T1000 (cell line): Measurements from ENCODE around the gene PDCD2L.
"Not testable (repeated sequence)": the region's sequence is repeated elsewhere in the genome, so short reads cannot be mapped to it uniquely, and the experiment has no call there.

ENCODE experiments used
- DNase-seq: peaks from one replicate; lab custom pipeline; 2025; ENCODE audit warnings: mixed read lengths; lab: John Stamatoyannopoulos, UW

The PDCD2L gene

DNA sequence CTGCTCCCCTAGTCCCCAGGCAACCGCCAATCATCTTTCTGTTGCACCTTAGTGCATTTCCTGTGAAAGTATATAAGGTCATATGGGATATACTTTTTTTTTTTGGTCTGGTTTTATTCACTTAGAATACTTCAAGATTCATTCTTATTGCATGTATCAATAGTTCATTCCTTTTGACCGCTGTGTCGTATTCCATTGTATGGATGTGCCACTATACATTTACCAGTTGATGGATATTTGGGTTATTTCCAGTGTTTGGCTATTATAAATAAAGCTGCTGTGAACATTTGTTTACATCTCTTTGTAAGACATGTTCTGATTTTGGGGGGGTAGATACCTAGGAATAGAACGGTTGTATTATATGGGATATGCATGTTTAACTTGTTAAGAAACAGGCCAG lies 14.1 kb downstream of the PDCD2L start:
- DNase-seq = no peak

DNA sequence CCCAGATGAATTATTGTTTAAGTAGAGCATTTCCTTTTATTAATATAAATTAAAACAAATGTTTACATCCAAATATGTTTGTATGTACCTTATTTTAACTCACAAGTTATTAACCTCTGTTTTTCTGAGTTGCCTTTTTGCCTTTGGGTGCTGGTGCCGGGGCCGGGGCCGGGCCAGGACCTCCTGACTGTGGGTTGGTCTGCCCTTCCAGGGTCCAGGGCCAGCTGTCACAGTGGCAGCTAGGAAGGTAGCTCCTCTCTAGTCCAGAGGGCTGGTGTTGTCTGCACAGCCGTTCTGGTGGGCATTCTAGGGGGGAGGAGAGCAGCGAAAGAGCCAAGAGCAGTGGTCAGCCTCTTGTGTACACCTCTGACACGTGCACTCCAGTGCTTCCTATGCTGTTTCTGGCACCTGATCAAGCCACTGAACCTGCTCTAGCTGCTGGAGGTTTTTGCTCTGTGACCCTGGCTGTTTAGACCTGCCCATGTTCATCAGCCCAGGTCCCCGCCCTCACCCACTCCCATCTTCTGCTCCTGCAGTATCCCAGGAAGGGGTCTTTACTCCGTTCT lies 22.0 kb downstream of the PDCD2L start:
- no peak for DNase-seq

DNA sequence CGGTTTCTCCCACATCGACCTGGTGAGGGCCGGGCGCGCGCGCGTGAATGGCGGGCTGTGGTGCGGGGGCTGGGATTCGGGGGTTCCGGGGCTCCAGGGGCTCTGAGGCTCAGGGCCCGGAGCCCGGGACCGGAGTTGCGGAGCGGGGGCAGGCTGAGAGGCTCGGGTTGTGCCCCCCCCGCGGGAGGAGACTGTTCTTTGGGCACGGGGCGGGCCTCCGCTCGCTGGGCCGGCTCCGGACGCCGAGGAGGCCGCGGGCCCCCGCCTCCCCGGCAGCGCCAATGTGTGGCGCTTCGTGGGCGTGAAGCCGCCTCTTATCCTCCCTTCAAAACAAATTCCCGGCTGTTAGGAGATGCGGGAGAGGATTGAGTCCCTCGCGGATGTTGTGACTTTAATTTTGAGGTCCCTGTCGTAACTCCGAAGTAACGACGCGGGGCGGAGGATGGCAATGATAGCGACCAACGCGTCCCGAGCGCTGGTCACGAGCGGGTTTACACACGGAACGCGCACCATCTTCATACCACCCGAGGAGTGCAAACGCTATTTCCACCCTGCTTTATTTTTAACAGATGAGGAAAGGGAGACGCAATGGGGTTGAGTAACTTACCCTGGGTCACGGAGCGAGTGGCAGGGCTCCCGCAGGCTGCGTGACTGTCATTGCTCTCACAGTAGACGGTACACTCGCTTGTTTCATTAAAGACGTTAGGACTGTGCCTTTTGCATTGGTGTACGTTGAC lies 24.5 kb downstream of the PDCD2L start:
- no peak for DNase-seq

DNA sequence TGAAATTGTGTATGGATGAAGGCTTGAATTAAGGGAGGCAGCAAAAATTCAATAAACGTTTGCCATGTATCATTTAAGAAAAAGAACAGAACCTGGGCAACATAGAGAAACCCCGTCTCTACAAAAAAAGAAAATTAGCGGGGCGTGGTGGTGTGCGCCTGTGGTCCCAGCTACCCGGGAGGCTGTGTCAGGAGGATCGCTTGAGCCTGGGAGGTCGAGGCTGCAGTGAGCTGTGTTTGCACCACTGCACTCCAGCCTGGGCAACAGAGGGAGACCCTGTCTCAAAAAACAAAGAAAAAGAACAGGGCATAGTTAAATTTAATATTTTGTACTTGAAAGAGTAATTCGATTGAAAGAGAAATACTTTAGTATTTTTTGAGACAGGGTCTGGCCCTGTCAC lies 25.4 kb downstream of the PDCD2L start:
- no peak for DNase-seq

DNA sequence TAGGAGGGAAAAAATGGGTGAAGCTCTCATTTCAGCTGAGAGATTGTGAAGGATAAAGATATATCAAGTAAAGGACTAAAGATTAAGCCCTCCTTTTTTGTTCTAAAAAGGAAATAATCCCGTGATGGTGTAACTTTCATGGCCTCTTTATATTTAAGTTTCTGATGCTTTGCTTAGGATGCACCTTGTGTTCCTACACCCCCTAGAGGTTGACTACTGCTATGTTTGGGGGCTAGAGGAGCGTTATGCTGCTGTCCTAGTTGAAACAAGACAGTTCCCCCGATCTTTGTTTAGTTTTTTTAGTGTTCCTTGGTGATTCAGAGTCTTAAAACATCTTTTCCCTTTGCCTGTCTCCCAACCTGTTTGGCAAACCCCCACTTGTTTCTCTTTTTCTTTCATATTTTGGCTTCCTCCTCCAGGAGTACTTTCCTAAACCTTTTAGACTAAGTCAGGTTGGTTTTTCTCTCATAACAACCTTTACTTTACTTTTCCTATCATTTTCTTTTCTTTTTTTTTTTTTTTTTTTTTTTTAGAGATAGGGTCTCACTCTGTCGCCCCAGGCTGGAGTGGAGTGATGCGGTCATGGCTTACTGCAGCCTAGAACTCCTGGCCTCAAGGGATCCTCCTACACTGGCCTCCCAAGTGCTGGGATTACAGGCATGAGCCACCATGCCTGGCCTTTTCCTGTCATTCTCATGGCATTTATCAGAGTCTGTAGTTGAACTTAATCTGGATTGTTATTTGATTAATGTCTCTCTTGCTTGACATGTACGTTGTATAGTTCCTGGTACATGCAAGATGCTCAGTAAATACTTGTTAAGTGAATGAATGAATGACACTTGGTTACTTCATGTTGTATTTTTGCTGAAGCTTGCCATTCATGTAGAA lies 26.8 kb downstream of the PDCD2L start:
- no peak for DNase-seq

DNA sequence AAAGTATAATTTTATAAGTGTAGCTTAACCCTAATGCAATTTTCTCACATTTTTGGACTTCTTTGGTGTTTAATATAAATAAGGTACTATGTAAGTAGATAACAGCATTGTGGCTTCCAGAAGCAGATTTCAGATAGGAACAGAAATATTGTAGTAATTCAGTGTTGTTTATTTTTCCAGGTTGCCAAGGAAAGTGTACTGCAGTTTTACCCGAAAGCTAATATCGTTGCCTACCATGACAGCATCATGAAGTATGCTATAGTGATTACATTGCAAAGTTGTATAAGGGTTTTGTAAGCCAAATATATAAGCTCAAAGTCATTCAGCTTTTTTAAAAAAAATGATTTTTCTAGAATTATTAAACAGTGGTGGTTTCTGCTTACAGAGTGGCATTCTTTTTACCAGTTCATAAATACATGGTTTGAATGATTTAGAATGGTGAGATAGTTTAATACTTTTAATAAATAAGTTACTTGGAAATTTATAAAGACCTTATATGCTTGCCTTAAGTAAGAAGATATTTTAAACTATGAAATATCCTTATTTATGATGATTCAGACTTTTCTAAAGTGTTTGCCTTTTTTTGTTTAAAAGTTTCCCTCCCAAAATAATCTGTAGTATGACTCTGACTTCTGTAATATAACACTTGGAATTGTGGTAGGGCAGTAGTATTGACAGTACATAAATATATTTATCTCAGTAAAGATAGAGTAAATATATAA lies 27.6 kb downstream of the PDCD2L start:
- DNase-seq = no peak

DNA sequence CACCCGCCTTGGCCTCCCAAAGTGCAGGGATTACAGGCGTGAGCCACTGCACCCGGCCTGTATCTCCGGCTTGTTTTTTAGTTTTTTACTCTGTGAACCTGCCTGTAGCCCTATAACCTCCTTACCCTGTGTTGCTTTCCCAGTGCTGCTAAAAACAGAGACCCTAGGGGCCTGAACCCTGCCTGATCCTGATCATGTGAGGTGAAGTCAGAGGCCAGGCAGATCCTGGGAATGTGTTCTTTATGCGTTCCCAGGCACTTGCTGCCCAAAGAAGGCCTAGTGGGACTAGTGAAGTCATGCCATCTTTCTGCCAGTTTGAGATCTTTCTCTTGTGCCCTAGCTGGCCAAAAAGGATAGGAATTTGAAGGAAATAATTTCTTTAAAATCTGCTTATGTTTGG lies 28.6 kb downstream of the PDCD2L start:
- DNase-seq = no peak

DNA sequence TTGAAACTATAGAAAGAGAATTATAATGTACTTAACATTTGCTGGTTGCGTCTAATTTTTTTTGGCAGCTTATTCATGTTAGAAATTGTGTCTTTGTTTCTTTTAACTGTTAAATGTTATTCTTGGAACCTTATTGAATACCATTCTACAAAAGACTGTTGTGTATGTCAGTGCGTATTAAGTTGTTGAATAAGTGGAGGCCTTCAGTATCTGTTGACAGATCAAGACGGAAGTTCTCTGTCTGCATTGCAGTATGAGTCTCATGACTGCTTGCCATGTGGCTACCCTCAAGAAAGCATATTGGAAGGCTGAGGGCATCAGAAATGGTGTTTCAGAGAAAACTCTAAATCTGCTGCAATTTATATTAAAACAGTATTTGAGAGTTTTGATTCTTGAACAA lies 32.5 kb downstream of the PDCD2L start:
- DNase-seq = no peak

DNA sequence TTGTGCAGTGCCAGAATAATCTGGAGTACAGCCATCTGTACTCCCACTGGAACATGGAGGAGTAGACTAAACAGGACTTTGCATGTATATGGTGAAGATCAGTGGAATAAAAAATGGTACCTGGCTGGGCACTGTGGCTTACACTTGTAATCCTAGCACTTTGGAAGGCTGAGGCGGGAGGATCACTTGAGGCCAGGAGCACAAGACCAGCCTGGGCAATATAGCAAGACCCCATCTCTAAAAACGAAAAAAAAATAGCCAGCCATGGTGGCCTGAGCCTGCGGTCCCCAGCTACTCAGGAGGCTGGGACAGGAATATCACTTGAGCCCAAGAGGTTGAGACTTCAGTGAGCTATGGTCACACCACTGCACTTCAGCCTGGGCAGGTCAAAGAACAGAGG lies 44.0 kb downstream of the PDCD2L start:
- no peak for DNase-seq

DNA sequence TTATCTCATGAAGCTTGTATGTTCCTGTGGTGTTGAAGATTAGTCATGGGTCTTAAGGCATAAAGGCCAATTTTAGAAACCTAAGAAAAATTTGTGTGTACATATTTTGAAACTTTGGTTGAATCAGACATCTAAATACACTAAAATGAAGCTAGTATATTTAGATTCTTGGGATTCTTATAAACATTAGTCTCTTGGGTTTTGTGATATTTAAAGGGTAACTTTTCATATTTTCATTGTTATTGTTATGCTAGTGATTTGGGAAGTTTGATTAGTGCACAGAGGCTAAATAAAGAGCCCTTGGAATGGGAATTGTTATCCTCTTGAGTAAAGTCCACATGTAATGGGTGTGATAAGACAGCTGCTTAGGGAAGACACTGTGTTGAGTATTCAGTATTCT lies 48.5 kb downstream of the PDCD2L start:
- DNase-seq = no peak

DNA sequence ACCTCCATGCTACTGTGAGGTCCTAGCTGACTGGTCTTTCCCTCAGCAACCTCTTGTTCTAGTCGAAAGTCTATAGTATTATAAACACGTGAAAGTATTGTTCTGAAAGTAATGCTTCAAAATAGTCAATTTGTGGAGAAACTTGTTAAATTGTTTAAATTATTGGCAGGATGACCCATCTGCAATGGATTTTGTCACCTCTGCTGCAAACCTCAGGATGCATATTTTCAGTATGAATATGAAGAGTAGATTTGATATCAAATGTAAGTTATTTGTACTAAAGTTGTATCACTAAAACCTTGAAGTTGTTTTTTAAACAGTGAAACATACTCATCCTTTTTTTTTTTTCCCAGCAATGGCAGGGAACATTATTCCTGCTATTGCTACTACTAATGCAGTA lies 49.9 kb downstream of the PDCD2L start:
- DNase-seq = no peak

DNA sequence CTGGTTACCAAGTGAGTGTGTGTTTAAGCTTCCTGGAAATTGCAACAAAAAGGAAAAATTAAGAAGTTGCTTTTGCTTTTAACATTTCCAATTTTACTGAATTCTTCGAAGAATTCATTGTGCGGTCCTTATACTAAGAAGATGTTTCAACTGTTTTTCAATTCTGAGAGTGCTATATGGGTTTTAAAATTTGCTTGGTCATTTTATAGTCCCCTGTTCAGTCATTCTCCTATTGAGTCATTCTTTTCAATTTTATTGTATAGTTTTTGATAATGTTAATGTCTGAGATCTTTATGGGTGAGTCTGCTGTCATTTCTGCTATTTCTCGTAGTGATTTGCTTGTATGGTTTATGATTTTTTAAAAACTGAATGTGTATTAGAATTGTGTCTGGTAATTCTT lies 50.5 kb downstream of the PDCD2L start:
- DNase-seq = no peak

DNA sequence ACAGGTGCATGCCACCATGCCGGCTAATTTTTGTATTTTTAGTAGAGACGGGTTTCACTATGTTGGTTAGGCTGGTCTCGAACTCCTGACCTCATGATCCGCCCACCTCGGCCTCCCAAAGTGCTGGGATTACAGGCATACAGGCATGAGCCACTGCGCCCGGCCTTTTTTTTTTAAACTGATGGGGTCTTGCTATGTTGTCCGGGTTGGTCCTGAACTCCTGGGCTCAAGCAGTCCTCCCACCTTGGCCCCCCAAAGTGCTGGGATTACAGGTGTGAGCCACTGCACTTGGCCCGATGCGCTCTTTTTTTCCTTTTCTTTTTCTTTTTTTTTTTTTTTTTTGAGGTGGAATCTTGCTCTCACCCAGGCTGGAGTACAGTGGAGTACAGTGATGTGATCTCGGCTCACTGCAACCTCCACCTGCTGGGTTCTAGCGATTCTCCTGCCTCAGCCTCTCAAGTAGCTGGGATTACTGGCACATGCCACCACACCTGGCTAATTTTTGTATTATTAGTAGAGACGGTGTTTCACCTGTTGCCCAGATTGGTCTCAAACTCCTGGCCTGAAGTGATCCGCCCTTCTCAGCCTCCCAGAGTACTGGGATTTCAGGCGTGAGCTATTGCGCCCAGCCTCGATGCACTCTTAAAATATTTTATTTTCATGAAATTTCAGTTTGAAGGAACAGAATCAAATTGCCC lies 51.7 kb downstream of the PDCD2L start:
- DNase-seq = not testable (repeated sequence)

DNA sequence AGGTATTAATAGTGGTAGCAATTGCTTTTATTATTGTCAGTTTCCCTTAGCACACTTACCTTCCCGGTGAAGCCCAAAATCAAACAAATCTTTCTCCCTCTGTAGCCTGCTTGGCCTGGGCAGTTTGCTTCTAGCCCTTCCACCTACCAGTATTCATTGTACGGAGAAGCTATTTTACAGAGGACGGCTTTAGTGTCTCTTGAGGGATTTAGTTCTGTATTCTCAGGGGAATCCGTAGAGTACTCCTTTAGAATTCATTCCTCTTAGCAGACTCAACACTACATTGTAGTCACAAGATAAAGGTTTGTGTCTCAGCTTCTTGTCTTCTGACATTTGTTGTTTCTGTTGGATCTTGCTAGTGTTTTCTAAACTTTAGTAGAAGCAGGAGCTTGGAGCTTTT lies 53.2 kb downstream of the PDCD2L start:
- no peak for DNase-seq

DNA sequence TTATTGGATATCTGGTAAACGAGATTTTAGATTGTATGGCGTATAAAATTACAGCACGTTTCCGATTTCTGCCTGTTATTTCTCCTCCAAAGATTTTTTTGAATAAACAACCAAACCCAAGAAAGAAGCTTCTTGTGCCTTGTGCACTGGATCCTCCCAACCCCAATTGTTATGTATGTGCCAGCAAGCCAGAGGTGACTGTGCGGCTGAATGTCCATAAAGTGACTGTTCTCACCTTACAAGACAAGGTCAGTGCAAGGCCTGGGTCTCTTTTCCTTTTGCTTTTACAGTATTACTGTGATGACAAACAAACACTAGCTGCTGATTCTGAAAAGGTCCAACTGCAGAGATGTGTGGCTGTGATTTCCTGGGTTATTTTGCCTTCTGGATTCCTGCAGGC lies 54.5 kb downstream of the PDCD2L start:
- no peak for DNase-seq

DNA sequence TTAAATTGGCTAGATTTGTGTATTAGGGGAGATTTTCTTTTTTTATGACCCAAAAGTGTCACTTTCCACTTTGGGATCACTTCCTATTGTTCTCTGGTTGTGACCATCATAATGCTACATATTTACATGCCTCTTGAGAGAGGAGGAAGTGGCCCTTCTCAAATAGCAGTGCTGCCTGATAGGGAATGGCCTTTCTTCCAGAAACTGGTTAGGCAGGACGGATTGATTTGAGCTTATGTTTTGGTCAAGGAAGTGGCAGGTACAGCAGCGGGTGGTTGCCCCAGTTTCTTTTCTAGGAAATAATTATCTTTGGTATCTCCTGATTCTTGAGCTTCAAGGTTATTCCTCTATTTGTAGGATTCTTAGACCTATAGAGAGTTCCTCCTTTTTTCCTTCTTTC lies 55.4 kb downstream of the PDCD2L start:
- DNase-seq = no peak

DNA sequence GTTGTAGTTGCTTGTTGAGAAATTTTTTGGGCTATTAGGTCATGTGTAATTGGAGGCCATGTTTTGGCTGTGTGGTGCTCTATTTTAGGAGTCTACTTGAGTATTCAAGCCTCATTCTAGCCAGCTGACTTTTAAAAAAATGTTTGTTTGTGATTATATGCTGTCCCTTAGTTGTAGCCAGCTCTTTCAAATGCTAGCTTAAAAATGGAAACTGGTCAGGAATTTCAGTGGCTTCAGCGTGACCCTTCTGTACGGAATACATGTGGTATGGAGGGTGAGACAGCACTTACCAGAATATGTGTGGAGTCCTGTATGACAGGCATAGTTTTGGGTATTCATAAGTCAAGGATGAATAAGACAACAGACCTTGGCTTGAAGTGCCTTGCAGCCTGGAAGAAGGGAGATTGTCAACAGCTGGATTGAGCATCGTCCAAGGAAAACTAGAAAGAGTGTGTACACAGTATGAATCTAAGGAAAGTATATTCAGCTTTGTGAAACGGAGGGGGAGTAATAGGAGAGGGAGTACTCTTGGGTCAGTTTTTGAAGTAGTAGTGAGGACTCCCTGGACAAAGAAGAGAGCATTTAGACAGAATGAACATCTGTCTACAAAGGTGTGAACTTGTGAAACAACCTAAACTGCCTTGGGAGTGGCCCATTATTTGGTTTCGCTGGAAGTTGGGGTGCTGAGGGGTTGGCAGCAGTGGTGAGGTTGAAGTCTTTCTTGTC lies 57.3 kb downstream of the PDCD2L start:
- DNase-seq = no peak

DNA sequence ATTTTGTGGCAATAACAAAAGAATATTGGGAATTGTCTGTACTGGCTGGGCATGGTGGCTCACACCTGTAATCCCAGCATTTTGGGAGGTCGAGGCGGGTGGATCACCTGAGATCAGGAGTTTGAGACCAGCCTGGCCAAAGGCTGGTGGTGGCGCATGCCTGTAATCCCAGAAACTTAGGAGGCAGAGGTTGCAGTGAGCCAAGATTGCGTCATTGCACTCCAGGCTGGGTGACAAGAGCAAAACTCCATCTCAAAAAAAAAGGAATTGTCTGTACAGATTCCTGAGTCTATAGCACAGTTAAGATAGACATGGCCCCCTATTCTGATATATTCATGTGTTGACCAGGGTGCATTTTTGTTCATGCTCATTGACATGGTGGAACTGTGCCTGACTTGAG lies 60.6 kb downstream of the PDCD2L start:
- not testable (repeated sequence) for DNase-seq

DNA sequence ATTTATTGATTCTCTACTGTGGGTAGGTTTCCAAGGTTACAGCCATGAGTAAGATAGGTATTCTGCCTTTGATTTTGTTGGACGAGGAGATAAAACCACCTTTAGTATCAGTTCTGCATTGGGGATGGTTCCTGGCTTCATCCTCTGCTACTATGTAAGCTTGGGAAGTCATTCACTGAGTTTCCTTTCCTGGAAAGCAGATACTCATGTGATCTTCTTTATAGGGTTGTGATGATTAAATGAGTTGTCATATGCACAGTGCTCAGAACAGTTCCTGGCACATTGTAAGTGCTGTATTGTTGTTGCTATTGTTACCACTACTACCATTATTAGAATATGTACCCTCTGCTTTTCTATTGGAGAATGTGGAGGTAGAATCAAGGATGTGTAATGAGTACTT lies 64.2 kb downstream of the PDCD2L start:
- no peak for DNase-seq

DNA sequence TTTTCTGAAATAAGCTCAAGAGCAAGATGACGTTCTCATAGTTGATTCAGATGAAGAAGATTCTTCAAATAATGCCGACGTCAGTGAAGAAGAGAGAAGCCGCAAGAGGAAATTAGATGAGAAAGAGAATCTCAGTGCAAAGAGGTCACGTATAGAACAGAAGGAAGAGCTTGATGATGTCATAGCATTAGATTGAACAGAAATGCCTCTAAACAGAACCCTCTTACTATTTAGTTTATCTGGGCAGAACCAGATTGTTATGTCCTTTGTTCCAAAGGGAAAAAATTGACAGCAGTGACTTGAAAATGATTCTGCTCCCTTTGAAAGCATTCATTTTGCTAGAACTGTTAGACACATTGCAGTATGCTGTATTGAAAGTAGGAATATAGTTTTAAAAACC lies 64.8 kb downstream of the PDCD2L start:
- DNase-seq = not testable (repeated sequence)
